Measurements from ENCODE around the gene GJE1. TPM values are rescaled to one million over a fixed set of nuclear protein-coding genes. Genes with fewer than 3 reads are reported as not detected.

GJE1 gene
- total RNA-seq, 1 experiment from 2014 or later = not detected

GRCh38 chr6:142112451-142113061, 20.2 kb upstream of the GJE1 start:
- H4K20me1 ChIP-seq (ENCODE audit: insufficient read depth) = no peaks in the 10 kb centered on the region
- H3K4me2 ChIP-seq = no peak overlapping the region
- intact Hi-C loops (cut with micrococcal nuclease; ENCODE audit: unreplicated experiment) = loop anchor here (1.0 to 2.0 kb wide), 2 partner anchors 123 to 436 kb away; no protein-coding TSS in a partner anchor
- H2AFZ ChIP-seq = no peak overlapping the region
- H3K4me1 ChIP-seq (replicated peaks; ENCODE audit: insufficient read depth) = no peaks in the 10 kb centered on the region
- H3K9me2 ChIP-seq (ENCODE audit: insufficient read depth) = no peaks in the 10 kb centered on the region
- H3K79me2 ChIP-seq (ENCODE audit: low read depth) = no peaks in the 10 kb centered on the region
- no peak overlapping the region for H3K4me3 ChIP-seq
- no peaks in the 10 kb centered on the region for H3K27me3 ChIP-seq (ENCODE audit: insufficient read depth, low read depth)
- BruUV-seq (replicated peaks) = no TSS peak
- TF ChIP-seq EZH2 (IDR thresholded peaks at IDR 0.05; ENCODE audit: low read depth) (no peak), CTCF (conservative IDR thresholded peaks at IDR 0.05) (peak; percentile 89)
- no peaks in the 10 kb centered on the region for H3F3A ChIP-seq (ENCODE audit: insufficient read depth, low read depth)
- POLR2A ChIA-PET (ENCODE audit: unreplicated experiment) = no interaction called here
- H3K36me3 ChIP-seq (ENCODE audit: low read depth) = no peaks in the 10 kb centered on the region
- H3K27ac ChIP-seq = no peak overlapping the region
- CTCF ChIA-PET = interaction anchor here (0.9 kb wide), 1 partner anchor 122 kb away, joined by 3 read pairs; no protein-coding TSS in a partner anchor
- H3K9me3 ChIP-seq (ENCODE audit: insufficient read depth, low read depth) = no peaks in the 10 kb centered on the region
- DNase-seq = peak; percentile 58 to 60

- BruUV-seq (replicated peaks) = no TSS peak
- intact Hi-C loops (cut with micrococcal nuclease; ENCODE audit: unreplicated experiment) = no loop called here
- TF ChIP-seq CTCF (conservative IDR thresholded peaks at IDR 0.05) (no peak), EZH2 (IDR thresholded peaks at IDR 0.05; ENCODE audit: low read depth) (no peak)
These were observed 15.4 kb upstream of the GJE1 start for GRCh38 chr6:142117366-142117765.

GRCh38 chr6:142118328-142118727, 14.4 kb upstream of the GJE1 start:
- Histone ChIP-seq H3K4me3 (no peak overlapping the region), H2AFZ (no peak overlapping the region), H3K27ac (no peak overlapping the region), H4K20me1 (ENCODE audit: insufficient read depth) (no peaks in the 10 kb centered on the region), H3K4me1 (replicated peaks; ENCODE audit: insufficient read depth) (no peaks in the 10 kb centered on the region), H3K4me2 (no peak overlapping the region), H3K27me3 (ENCODE audit: insufficient read depth, low read depth) (no peaks in the 10 kb centered on the region), H3K9me2 (ENCODE audit: insufficient read depth) (0 out of 2 replicates have a peak, but pooled peaks cover 3% of the 10 kb centered on the region), H3K36me3 (ENCODE audit: low read depth) (no peaks in the 10 kb centered on the region), H3K9me3 (ENCODE audit: insufficient read depth, low read depth) (no peaks in the 10 kb centered on the region), H3F3A (ENCODE audit: insufficient read depth, low read depth) (no peaks in the 10 kb centered on the region), H3K79me2 (ENCODE audit: low read depth) (no peaks in the 10 kb centered on the region)
- no peak for TF ChIP-seq CTCF (conservative IDR thresholded peaks at IDR 0.05)
- TF ChIP-seq EZH2 (IDR thresholded peaks at IDR 0.05; ENCODE audit: low read depth) = no peak
- intact Hi-C loops (cut with micrococcal nuclease; ENCODE audit: unreplicated experiment) = no loop called here
- BruUV-seq (replicated peaks) = no TSS peak
- ChIA-PET POLR2A (ENCODE audit: unreplicated experiment) (no interaction called here), CTCF (no interaction called here)
- DNase-seq = no peak

More at GRCh38 chr6:142117366-142117765, 15.4 kb upstream of the GJE1 start:
- H3K9me2 ChIP-seq (ENCODE audit: insufficient read depth) = 0 out of 2 replicates have a peak, but pooled peaks cover 3% of the 10 kb centered on the region
- no peaks in the 10 kb centered on the region for H3K79me2 ChIP-seq (ENCODE audit: low read depth)
- no peaks in the 10 kb centered on the region for H3K27me3 ChIP-seq (ENCODE audit: insufficient read depth, low read depth)
- H3K9me3 ChIP-seq (ENCODE audit: insufficient read depth, low read depth) = no peaks in the 10 kb centered on the region
- no peak overlapping the region for H3K27ac ChIP-seq
- H3K4me3 ChIP-seq = no peak overlapping the region
- no peak overlapping the region for H2AFZ ChIP-seq
- H3K4me2 ChIP-seq = no peak overlapping the region
- no peaks in the 10 kb centered on the region for H3K4me1 ChIP-seq (replicated peaks; ENCODE audit: insufficient read depth)
- H3F3A ChIP-seq (ENCODE audit: insufficient read depth, low read depth) = no peaks in the 10 kb centered on the region
- no peak for DNase-seq
- ChIA-PET CTCF (no interaction called here), POLR2A (ENCODE audit: unreplicated experiment) (no interaction called here)
- no peaks in the 10 kb centered on the region for H4K20me1 ChIP-seq (ENCODE audit: insufficient read depth)
- no peaks in the 10 kb centered on the region for H3K36me3 ChIP-seq (ENCODE audit: low read depth)
